BLaER1 (cell line): ENCODE measurements around the gene PEX11B.

Source experiments
- H3K27ac ChIP-seq: shearing (Covaris generic); formaldehyde crosslinking; 2 replicates; pipeline ENCODE4 v1.8.1; 2022
- H3K27me3 ChIP-seq: shearing (Covaris generic); formaldehyde crosslinking; 2 replicates; pipeline ENCODE4 v1.8.1; 2022
- H3K36me3 ChIP-seq: shearing (Covaris generic); formaldehyde crosslinking; 2 replicates; pipeline ENCODE4 v1.8.1; 2022
- H3K4me1 ChIP-seq: shearing (Covaris generic); formaldehyde crosslinking; 2 replicates; pipeline ENCODE4 v1.8.1; 2022
- H3K4me2 ChIP-seq: shearing (Covaris generic); formaldehyde crosslinking; 2 replicates; pipeline ENCODE4 v1.8.1; 2022
- H3K4me3 ChIP-seq: shearing (Covaris generic); formaldehyde crosslinking; 2 replicates; pipeline ENCODE4 v1.8.1; 2022
- H3K9ac ChIP-seq: shearing (Covaris generic); formaldehyde crosslinking; 2 replicates; pipeline ENCODE4 v1.8.1; 2022
- H3K9me3 ChIP-seq: shearing (Covaris generic); formaldehyde crosslinking; 2 replicates; pipeline ENCODE4 v1.8.1; 2022
- H4K20me1 ChIP-seq: shearing (Covaris generic); formaldehyde crosslinking; 2 replicates; pipeline ENCODE4 v1.8.1; 2022
- Cebpa-rat ChIP-seq: shearing (Covaris generic); IDR thresholded peaks from 2 replicates; pipeline ENCODE4 v1.8.1; 2022

PEX11B gene

GRCh38 chr1:145960468-145961108 lies 42.1 kb upstream of the PEX11B start:
- Histone ChIP-seq H3K4me2 (peak overlapping the region; percentile 99), H3K36me3 (no peaks in the 10 kb centered on the region), H4K20me1 (no peaks in the 10 kb centered on the region), H3K27me3 (peaks cover 34% of the 10 kb centered on the region), H3K27ac (peak overlapping the region; percentile 72), H3K9ac (peak overlapping the region; percentile 76), H3K9me3 (no peaks in the 10 kb centered on the region), H3K4me1 (peaks cover 75% of the 10 kb centered on the region), H3K4me3 (peak overlapping the region; percentile 79)
- TF ChIP-seq Cebpa-rat = no peak

GRCh38 chr1:145959957-145960467 lies 41.5 kb upstream of the PEX11B start:
- Histone ChIP-seq H3K9ac (peak overlapping the region; percentile 76), H3K4me1 (peaks cover 75% of the 10 kb centered on the region), H3K27ac (peak overlapping the region; percentile 72), H3K27me3 (peaks cover 34% of the 10 kb centered on the region), H3K4me3 (peak overlapping the region; percentile 79), H3K36me3 (no peaks in the 10 kb centered on the region), H4K20me1 (peaks cover under 1% of the 10 kb centered on the region; the same call in 1 of the 2 replicates), H3K9me3 (no peaks in the 10 kb centered on the region), H3K4me2 (peak overlapping the region; percentile 99)
- no peak for TF ChIP-seq Cebpa-rat

- Histone ChIP-seq H3K27ac (no peak overlapping the region), H3K9me3 (no peaks in the 10 kb centered on the region), H4K20me1 (peaks cover 6% of the 10 kb centered on the region; the same call in 1 of the 2 replicates), H3K27me3 (peaks cover 34% of the 10 kb centered on the region), H3K4me1 (peaks cover 81% of the 10 kb centered on the region), H3K4me2 (peak overlapping the region; percentile 99), H3K4me3 (peak overlapping the region; percentile 79; the same call in 1 of the 2 replicates), H3K9ac (peak overlapping the region; percentile 76; the same call in 1 of the 2 replicates), H3K36me3 (peaks cover 6% of the 10 kb centered on the region; the same call in 1 of the 2 replicates)
- no peak for TF ChIP-seq Cebpa-rat
These were observed 40.8 kb upstream of the PEX11B start for GRCh38 chr1:145959333-145959732.

GRCh38 chr1:145958734-145959133 lies 40.2 kb upstream of the PEX11B start:
- Histone ChIP-seq H3K4me2 (peak overlapping the region; percentile 99), H3K4me1 (peaks cover 77% of the 10 kb centered on the region), H3K9ac (no peak overlapping the region)

GRCh38 chr1:145957443-145958319 lies 39.2 kb upstream of the PEX11B start, which contains the start of gene LIX1L:
LIX1L (minus strand) TSS chr1:145958017; CDS start chr1:145957927, 90 bp downstream.
- peaks cover 20% of the 10 kb centered on the region for H3K27me3 ChIP-seq
- peak within 1 kb of the TSS; percentile 80 for H3K27ac ChIP-seq
- H3K9ac ChIP-seq = peak within 1 kb of the TSS; percentile 82

More at GRCh38 chr1:145958734-145959133, 40.2 kb upstream of the PEX11B start:
- Histone ChIP-seq H3K4me3 (no peak overlapping the region), H3K27me3 (peaks cover 31% of the 10 kb centered on the region), H3K9me3 (no peaks in the 10 kb centered on the region), H3K36me3 (peaks cover 10% of the 10 kb centered on the region), H4K20me1 (peaks cover 11% of the 10 kb centered on the region; the same call in 1 of the 2 replicates), H3K27ac (no peak overlapping the region)
- TF ChIP-seq Cebpa-rat = no peak

GRCh38 chr1:145956781-145957442 lies 38.4 kb upstream of the PEX11B start:
- Histone ChIP-seq H3K36me3 (peaks cover 24% of the 10 kb centered on the region), H4K20me1 (peaks cover 12% of the 10 kb centered on the region; the same call in 1 of the 2 replicates), H3K9me3 (no peaks in the 10 kb centered on the region), H3K4me2 (peak overlapping the region; percentile 94), H3K27me3 (peaks cover 12% of the 10 kb centered on the region), H3K27ac (peak overlapping the region; percentile 80), H3K4me3 (peak overlapping the region; percentile 79), H3K9ac (peak overlapping the region; percentile 82), H3K4me1 (peaks cover 58% of the 10 kb centered on the region)
- TF ChIP-seq Cebpa-rat = no peak

More at GRCh38 chr1:145957443-145958319, 39.2 kb upstream of the PEX11B start, which contains the start of gene LIX1L:
- Histone ChIP-seq H3K4me2 (peak within 1 kb of the TSS; percentile 99), H3K9me3 (no peaks in the 10 kb centered on the region), H3K36me3 (peaks cover 20% of the 10 kb centered on the region), H4K20me1 (peaks cover 12% of the 10 kb centered on the region; the same call in 1 of the 2 replicates), H3K4me3 (peak within 1 kb of the TSS; percentile 79), H3K4me1 (peaks cover 66% of the 10 kb centered on the region)
- TF ChIP-seq Cebpa-rat = no peak

- Histone ChIP-seq H3K27ac (peak overlapping the region; percentile 80), H3K27me3 (peaks cover 7% of the 10 kb centered on the region), H3K9me3 (no peaks in the 10 kb centered on the region), H3K4me2 (peak overlapping the region; percentile 94), H4K20me1 (peaks cover 12% of the 10 kb centered on the region; the same call in 1 of the 2 replicates), H3K4me1 (peaks cover 57% of the 10 kb centered on the region), H3K4me3 (peak overlapping the region; percentile 79), H3K36me3 (peaks cover 28% of the 10 kb centered on the region), H3K9ac (peak overlapping the region; percentile 82)
- TF ChIP-seq Cebpa-rat = no peak
These were observed 37.8 kb upstream of the PEX11B start for GRCh38 chr1:145956361-145956760.

GRCh38 chr1:145955436-145955835 lies 36.9 kb upstream of the PEX11B start:
- no peak overlapping the region; the same call in 1 of the 2 replicates for H3K9ac ChIP-seq
- no peak overlapping the region for H3K27ac ChIP-seq
- H4K20me1 ChIP-seq = peaks cover 21% of the 10 kb centered on the region
- peak overlapping the region; percentile 94 for H3K4me2 ChIP-seq
- H3K4me1 ChIP-seq = peaks cover 62% of the 10 kb centered on the region
- H3K4me3 ChIP-seq = no peak overlapping the region
- peaks cover 37% of the 10 kb centered on the region for H3K36me3 ChIP-seq
- TF ChIP-seq Cebpa-rat = no peak
- H3K9me3 ChIP-seq = no peaks in the 10 kb centered on the region
- no peaks in the 10 kb centered on the region for H3K27me3 ChIP-seq

- Histone ChIP-seq H4K20me1 (peaks cover 35% of the 10 kb centered on the region), H3K9ac (no peak overlapping the region), H3K4me3 (no peak overlapping the region), H3K36me3 (peaks cover 52% of the 10 kb centered on the region), H3K9me3 (no peaks in the 10 kb centered on the region), H3K27ac (no peak overlapping the region), H3K4me1 (peaks cover 48% of the 10 kb centered on the region), H3K4me2 (no peak overlapping the region), H3K27me3 (no peaks in the 10 kb centered on the region)
- no peak for TF ChIP-seq Cebpa-rat
These were observed 35.3 kb upstream of the PEX11B start for GRCh38 chr1:145953861-145954260.
